Mucosa of descending colon (tissue), 3 donors: ENCODE data around the gene GPLD1. TPM values are rescaled to one million over a fixed set of nuclear protein-coding genes. Genes with fewer than 3 reads are reported as not detected.

Experiments
- ATAC-seq: fragments of 200-7000 bp; cut with Tn5 transposase; one replicate; pipeline ENCODE4 v1.9.1; 2020; ENCODE audit warnings: mild to moderate bottlenecking, moderate library complexity
- DNase-seq, 3 donors: peaks; one replicate each; pipeline ENCODE4 v3.0.0-alpha.2; 2020
- H3K36me3 ChIP-seq: fragments of 200-600 bp; one replicate; pipeline ENCODE4 v1.8.0; 2021; ENCODE audit warnings: low read depth, mild to moderate bottlenecking
- H3K4me1 ChIP-seq: fragments of 200-600 bp; one replicate; pipeline ENCODE4 v1.8.0; 2021; ENCODE audit warnings: low read depth, mild to moderate bottlenecking
- H3K4me3 ChIP-seq: fragments of 200-600 bp; one replicate; pipeline ENCODE4 v1.8.0; 2021; ENCODE audit warnings: mild to moderate bottlenecking
- H3K9me3 ChIP-seq: fragments of 200-600 bp; one replicate; pipeline ENCODE4 v1.8.0; 2021; ENCODE audit warnings: mild to moderate bottlenecking
- intact Hi-C, 2 donors: fragments of 100-400 bp; cut with DNase I in 1 of 2; cut with micrococcal nuclease in 1 of 2; formaldehyde crosslinking; loops; one replicate each; pipeline versions ENCODE4 v1.11.0 to v1.11.1; 2022; cut with DNase I, micrococcal nuclease
- total RNA-seq, 3 donors: library from RNA; stranded (reverse); fragmentation: NEBNext Ultra II Directional in 2 of 3; extraction: Animal tissue kit (Norgen Biotek cat#: 25700) in 2 of 3; gene quantifications; one replicate each; pipeline versions ENCODE4 v1.2.1 to v1.2.4, GENCODE V29; 2021 to 2023
- TF ChIP-seq, protein P1 (sequence below): fragments of 200-600 bp; IDR thresholded peaks from one replicate; pipeline ENCODE4 v1.8.0; 2022; ENCODE audit warnings: antibody characterized with exemption, mild to moderate bottlenecking
- donor health status: DM: no; HTN: no; CAD: no; lungs with moderate emphysema.
- donor health status: DM: no; HTN: no; CAD: no.
- donor health status: DM: no; HTN: yes; CAD: no.

Gene GPLD1
- total RNA-seq, 3 donors from 2014 or later, result 0.36 to 5.8 (median 1.8) TPM

DNA sequence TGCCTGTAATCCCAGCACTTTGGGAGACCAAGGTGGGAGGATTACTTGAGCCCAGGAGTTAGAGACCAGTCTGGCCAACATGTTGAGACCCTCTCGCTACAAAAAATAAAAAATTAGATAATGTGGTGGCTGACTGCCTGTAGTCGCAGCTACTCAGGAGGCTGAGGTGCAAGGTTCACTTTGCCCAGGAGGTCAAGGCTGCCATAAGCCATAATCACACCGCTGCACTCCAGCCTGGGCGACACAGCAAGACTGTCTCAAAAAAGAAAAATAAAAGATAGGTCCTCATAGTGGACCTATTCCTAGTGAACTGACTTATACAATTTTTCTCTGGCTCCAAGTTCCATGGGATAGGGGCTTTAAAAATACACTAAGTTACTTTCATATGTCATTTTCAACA is 44.8 kb downstream of the GPLD1 start:
- no peak for ATAC-seq
- intact Hi-C loops, result no loop called here
- no peaks in the 10 kb centered on the region for H3K4me1 ChIP-seq
- H3K36me3 ChIP-seq, result no peaks in the 10 kb centered on the region
- no peaks in the 10 kb centered on the region for H3K9me3 ChIP-seq
- no peak overlapping the region for H3K4me3 ChIP-seq
- no peak for DNase-seq
- TF ChIP-seq, protein P1, sequence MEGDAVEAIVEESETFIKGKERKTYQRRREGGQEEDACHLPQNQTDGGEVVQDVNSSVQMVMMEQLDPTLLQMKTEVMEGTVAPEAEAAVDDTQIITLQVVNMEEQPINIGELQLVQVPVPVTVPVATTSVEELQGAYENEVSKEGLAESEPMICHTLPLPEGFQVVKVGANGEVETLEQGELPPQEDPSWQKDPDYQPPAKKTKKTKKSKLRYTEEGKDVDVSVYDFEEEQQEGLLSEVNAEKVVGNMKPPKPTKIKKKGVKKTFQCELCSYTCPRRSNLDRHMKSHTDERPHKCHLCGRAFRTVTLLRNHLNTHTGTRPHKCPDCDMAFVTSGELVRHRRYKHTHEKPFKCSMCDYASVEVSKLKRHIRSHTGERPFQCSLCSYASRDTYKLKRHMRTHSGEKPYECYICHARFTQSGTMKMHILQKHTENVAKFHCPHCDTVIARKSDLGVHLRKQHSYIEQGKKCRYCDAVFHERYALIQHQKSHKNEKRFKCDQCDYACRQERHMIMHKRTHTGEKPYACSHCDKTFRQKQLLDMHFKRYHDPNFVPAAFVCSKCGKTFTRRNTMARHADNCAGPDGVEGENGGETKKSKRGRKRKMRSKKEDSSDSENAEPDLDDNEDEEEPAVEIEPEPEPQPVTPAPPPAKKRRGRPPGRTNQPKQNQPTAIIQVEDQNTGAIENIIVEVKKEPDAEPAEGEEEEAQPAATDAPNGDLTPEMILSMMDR, result no peak

DNA sequence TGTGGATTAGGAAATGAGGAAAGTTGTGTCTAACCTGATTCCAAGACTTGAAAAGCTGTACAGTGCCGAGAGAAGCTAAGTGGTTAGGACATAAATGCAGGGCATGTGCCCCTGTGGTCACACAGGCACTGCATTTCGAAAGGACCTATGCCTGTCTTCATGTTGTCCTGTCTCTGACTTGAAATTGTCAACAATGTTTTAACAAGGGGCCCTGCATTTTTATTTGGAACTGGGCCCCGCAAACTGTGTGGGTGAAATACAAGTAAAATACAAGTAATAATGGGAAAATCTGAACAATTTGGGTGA is 47.8 kb downstream of the GPLD1 start:
- intact Hi-C loops, result no loop called here
- no peaks in the 10 kb centered on the region for H3K9me3 ChIP-seq
- H3K36me3 ChIP-seq, result no peaks in the 10 kb centered on the region
- no peak overlapping the region for H3K4me3 ChIP-seq
- no peaks in the 10 kb centered on the region for H3K4me1 ChIP-seq
- DNase-seq, result no peak
- TF ChIP-seq, protein P1, result no peak
- no peak for ATAC-seq

DNA sequence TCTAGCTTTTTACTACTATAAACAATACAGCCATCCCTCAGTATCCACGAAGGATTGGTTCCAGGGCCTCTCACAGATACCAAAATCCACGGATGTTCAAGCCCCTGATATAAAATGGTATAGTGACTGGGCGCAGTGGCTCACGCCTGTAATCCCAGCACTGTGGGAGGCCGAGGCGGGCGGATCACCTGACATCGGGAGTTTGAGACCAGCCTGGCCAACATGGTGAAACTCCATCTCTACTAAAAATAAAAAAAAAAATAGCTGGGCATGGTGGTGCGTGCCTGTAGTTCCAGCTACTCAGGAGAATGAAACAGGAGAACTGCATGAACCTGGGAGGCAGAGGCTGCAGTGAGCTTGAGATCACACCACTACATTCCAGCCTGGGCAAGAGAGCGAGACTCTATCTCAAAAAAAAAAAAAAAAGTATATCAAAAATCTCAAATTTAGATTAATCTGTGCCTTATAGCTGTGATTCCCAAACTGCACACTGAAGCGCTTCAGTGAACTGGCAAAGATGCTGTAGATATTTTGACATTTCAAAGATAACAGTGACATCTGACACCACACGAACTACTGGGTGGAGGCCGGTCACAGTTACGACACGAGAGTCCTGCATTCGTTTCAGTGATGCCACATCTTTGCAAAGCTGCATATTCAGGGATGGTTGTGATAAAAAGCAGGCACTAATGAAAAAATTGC is 48.3 kb downstream of the GPLD1 start:
- intact Hi-C loops, result no loop called here
- DNase-seq, result no peak
- no peak overlapping the region for H3K4me3 ChIP-seq
- TF ChIP-seq, protein P1, result no peak
- no peaks in the 10 kb centered on the region for H3K4me1 ChIP-seq
- no peaks in the 10 kb centered on the region for H3K9me3 ChIP-seq
- H3K36me3 ChIP-seq, result no peaks in the 10 kb centered on the region
- ATAC-seq, result no peak

DNA sequence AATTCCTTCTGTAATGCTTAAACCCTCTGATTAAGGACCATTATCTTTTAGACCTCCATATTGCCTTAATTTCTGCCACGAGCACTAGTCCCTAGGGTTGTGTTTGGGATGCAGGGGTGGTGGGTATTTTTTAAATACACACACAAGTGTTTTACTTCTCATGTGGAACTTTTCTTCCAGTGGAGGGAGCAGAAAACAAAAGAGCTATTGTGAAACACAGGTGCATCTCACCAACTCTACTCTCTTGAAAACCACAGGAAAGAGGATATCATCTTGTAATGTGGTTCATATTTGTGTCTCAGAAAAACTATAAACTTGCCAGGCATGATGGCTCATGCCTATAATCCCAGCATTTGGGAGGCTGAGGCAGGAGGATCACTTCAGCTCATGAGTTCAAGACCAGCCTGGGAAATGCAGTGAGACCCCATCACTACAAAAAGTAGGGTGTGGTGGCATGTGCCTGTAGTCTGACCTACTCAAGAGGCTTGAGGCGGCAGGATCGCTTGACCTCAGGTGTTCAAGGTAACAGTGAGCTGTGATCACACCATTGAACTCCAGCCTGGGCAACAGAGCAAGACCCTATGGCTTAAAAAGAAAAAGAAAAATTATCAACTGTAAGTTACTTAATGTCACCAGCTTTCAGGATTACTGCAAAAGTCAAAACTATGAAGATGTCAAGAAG is 49.4 kb downstream of the GPLD1 start:
- intact Hi-C loops, result no loop called here
- Histone ChIP-seq H3K36me3 (no peaks in the 10 kb centered on the region), H3K4me1 (no peaks in the 10 kb centered on the region), H3K4me3 (no peak overlapping the region), H3K9me3 (no peaks in the 10 kb centered on the region)
- TF ChIP-seq, protein P1, result no peak
- no peak for ATAC-seq
- no peak for DNase-seq

DNA sequence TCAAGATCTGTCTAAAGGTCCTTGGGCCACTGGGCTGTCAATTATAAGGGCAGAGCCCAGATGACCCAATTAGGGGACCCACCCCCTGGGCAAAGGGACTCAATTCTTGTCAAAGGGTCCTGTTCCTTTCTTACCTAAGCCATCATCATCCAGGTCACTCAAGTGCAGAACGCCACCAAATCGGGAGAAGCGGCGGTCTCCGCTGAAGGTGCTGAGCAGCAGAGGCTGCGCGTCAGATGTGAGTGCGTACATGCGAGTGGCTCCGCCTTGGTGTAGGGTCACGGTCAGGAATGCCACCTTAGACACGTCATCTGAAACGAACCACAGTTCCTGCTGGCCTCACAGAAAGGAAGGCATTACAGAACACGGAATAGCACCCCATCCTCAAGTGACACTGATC is 52.4 kb downstream of the GPLD1 start:
- Histone ChIP-seq H3K4me3 (no peak overlapping the region), H3K36me3 (no peaks in the 10 kb centered on the region), H3K9me3 (no peaks in the 10 kb centered on the region), H3K4me1 (no peaks in the 10 kb centered on the region)
- TF ChIP-seq, protein P1, result no peak
- DNase-seq (no peak), ATAC-seq (no peak)
- intact Hi-C loops, result no loop called here
